GM18511 (cell line): ENCODE data around the gene JOSD1.

Experiments used
- ATAC-seq: cut with Tn5 transposase; IDR thresholded peaks from one replicate; pipeline ENCODE4 v1.9.1; 2021; ENCODE audit warnings: mild to moderate bottlenecking, moderate library complexity; ENCODE audit not compliant: unreplicated experiment

The JOSD1 gene

DNA sequence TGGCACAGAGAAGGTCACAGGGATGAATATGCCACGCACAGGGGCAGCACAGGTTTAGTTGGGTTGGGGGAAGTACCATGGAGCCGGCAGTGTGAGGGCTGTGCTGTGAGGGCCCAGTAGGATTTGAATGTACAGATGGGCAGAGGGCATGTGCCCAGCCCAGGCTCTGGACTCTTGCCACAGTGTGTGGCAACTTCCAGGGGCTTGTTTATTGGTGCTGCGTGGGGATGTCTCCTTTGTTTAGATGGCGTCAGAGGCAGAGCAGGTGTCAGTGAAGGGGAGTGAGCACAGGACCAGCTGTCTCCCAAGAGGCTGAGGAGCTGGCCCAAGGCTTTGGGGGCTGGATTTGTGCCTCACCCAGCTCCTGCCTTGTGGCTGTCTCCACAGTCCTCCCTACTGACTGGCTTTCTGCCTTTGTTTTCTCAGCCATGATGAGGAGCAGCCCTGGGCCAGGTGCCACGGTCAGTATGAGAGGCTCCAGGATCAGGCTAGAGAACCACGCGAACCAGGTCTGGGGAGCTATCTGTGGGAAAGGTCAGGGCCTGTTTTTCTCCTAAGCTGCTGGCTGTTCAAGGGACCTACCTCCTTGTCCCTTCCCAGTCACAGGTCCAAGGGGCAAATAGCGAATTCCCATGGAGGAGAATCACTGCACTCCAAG lies 33.1 kb upstream of the JOSD1 start:
- no peak for ATAC-seq

DNA sequence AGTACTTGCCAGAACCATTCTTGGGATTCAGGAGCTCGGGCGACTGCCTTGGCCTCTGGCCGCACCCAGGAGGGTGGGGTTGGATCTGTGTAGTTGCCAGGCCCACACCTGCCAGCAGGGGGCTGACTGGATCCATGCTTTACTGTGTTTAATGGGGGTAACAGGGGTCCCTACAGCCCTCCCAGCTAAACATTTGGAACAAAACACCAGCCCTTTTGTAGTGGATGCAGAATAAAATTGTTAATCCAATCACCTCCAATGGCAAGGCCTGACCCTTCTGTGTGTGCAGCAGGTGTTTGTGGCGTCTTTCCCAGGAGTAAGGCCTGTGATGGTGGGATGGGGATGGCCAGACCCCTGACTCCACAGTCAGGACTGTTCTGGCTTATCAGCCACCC lies 32.6 kb upstream of the JOSD1 start:
- no peak for ATAC-seq

DNA sequence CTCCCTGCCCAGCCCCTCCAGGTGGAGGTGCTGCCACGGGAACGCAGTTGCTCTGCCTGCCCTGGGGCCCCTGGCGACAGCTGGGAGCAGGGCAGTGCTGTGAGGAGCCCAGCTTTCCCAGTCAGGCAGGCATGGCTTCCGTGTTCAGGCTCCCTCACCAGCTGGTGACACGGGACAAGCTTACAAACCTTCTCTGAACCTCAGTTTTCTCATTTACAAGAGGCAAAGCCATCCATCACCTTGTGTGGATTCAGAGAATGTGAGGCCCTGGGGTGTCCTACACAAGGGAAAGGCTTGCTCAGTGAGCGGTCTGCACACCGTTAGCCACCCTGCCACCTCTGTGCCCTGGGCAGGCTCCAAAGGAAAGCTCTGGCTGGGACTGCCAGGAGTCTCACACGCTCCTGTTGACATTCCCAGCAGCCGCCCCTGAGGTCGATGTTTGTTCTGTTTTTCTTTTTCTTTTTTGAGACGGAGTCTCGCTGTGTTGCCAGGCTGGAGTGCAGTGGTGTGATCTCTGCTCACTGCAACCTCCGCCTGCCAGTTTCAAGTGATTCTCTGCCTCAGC lies 31.6 kb upstream of the JOSD1 start:
- ATAC-seq, result no peak

DNA sequence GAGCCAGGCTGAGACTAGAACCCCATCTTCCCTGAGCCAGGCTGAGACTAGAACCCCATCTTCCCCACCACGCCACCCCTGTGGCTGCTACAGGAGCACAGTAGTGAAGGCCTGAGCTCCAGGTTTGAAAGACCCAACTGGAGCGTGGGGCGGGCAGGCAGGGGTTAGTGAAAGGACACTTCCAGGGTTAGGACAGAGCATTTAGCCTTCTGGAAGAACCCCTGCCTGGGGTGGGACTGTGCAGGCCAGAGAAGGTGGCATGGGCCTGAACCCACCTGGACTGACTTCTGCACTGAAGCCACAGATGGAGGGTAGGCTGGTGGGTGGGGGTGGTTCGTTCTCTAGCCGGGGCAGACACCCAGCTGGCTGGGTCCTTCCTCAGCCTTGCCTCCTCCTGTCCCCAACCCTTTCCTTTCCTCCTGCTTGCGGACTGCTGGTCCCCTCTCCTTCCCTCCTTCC lies 31.0 kb upstream of the JOSD1 start:
- ATAC-seq, result no peak

DNA sequence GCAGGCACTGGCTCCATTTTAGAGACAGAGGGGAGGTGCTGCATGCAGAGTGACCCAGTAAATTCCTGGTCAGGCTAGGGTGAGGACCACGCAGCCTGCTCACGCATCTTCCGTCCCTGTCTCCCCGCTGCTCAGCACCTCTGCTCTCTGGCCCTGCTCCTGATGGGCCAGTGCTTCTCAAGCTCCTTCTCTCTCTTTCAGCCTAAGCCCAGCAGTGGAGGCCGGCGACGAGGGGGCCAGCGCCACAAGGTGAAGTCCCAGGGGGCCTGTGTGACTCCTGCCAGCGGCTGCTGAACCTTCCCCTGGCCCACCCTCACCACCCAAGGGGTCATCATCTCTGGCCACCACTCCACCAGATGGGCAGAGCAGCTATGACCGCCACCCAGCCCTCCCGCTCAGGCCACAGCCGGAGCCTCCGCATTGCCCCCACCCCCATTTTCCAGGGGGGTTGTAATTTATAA lies 29.7 kb upstream of the JOSD1 start:
- ATAC-seq, result no peak

DNA sequence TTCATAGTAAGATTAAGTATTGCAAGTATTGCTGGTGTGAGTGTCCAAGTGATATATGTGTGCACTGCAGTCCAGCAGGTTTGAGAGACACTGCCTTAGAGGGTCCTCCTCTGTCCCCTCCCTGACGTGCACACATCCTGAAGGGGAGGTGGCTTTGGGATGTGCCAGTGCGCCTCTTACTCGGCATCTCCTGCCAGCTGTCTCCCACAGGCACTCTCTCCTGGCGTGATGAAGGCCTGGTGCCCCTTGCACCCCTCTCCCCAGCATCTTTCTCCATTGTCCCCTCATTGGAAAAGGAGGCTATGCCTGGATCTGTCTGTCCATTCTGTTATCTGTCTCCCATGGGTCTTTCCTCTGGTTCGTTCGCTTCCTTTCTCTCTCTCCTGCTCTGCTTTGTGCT lies 29.2 kb upstream of the JOSD1 start:
- ATAC-seq, result no peak

DNA sequence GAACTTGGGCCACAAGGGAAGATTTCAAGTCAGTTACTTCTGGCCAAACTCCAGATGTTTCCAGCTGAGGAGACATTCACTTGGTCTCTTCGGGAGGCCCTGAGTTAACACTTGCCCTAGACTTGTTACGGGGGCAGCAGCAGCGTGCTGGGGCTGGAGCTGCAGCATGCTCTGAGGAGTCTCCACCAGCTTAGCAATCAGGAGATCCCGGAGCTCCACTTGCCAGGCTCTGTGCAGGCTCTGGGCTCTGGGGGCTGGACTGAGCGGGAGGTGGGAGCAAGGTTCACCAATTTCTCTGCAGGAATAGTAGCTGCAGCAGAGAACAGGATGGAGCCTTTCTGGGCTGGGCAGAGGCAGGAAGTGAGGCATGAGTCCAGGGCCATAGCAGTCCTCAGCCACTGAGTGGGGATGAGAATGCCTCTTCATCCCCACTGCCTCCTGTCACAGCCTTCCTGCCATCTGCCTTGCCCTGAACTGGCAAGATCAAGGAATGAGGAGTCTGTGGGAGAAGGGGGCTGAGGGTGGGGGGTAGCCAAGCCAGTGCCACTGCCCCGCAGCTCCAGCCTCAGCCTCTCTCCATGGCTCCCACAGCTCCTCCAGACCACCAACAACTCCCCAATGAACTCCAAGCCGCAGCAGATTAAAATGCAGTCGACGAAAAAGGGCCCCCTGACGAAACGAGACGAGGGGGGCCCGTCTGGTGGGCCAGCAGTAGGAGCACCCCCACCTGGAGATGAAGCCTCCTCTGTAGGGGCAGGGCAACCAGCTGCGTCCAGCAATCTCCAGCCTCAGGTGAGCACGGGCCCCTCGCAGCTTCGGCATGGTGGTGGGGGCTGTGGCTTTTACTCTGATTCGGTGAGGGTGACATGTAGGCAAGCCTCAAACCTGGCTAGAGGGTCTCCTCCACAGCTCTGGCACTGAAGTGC lies 28.4 kb upstream of the JOSD1 start:
- no peak for ATAC-seq

DNA sequence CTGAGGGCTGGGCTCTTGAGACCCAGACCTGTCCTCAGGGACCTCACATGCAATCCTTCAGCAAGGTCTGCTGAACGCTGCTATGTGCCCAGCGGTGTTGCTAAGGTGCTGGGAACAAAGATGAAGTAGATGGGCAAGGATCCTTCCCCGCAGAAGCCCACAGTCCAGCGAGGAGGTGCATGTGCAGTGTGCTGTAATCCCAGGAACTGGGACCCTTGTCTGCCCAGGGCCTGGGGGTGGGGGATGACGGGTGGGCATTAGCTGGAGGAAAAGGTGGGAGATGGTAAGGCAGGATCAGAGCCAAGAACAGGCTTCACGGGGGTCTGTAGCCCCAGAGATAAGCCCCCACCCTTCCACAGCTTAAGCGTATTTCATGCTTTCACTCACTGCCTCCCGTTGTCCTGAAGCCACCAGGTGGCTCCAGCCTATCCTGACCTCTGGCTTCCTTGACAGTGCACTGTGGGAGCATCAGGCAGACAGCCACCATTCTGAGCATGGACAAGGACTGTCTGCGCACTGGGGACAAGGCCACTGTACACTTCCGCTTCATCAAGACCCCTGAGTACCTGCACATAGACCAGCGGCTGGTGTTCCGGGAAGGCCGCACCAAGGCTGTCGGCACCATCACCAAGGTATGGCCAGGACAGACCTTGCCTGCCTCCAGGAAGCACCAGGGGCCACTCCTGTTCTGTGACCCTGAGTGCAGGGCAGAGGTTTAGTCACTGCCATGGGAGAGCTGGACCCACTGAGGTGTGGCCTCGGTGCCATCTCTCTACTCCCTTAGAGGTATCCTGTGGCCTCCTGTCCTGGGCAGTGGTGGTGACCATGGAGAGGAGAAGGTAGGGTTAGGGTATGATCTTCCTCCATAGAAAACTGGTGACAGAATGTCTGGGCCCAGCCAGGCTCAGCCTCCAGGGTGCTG lies 27.0 kb upstream of the JOSD1 start:
- no peak for ATAC-seq

DNA sequence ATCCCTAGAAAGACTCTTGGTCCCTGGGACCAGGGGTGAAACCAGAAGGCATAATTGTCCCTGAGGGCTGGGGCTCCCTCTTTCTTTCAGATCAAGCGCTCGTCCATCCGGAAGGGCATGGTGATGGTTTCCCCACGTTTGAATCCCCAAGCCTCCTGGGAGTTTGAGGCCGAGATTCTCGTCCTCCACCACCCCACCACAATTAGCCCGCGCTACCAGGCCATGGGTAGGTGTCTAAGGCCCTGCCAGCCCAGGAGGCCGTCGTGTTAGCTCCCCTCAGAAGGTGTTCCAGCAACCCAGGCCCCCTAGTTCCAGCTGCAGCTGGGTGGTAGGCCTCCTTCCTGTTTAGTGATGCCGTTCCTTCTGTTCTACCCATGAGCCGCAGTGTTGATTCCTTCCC lies 26.4 kb upstream of the JOSD1 start:
- ATAC-seq, result no peak

DNA sequence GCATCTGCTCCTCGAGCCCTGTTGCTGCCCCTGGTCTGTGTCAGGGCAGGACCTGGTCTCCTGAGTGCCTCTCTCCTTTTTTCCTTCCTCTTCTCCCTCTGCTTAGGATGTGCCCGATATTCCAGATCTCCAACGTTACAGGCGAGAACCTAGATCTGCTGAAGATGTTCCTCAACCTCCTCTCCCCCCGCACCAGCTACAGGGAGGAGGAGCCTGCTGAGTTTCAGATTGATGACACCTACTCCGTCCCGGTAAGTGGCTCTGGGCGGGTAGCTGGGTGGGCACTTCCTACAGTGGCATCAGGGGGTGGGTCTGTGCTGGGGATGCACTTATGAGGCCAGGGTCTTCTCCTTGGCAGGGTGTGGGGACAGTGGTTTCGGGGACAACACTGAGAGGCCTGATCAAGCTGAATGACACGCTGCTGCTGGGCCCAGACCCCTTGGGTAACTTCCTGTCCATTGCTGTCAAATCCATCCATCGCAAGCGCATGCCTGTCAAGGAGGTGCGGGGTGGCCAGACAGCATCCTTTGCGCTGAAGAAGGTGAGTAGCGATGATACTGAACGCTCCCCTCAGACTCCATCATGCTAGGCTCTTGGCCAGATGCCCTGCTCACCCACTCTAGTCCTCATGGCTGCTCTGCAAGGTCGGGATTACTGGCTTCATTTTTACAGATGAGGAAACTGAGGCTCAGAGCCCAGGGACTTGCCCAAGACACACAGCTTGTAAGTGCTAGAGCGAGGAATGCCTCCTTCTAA lies 25.3 kb upstream of the JOSD1 start:
- no peak for ATAC-seq

DNA sequence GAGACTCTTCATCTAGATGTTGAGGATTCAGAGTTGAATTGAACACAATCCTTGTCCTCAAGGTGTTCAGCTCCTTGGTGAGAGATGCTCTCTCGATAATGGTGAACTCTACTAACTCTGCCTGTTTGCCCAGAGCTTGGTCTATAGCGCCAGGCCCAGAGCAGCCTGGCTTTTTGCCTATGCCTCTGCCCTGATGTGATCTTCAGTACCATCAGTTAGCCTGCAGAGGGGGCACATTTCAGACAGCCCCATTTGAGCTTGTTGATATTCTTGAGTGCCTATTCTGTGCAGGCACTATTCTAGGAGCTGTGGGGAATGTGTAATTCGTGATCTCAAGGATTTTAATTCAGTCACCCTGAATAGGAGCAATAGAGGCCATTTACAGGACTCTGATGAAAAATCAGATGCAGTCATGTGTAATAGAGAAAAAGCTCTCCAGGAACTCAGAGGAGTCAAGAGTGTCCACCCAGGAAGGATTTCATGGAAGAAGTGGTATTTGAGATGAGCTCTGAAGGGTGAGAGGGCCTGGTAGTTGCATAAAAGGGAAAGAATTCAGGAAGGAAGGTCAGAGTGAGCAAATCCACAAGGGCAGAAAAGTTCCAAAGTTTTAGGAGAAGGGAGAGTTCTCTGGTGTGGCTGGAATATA lies 24.3 kb upstream of the JOSD1 start:
- ATAC-seq, result no peak

DNA sequence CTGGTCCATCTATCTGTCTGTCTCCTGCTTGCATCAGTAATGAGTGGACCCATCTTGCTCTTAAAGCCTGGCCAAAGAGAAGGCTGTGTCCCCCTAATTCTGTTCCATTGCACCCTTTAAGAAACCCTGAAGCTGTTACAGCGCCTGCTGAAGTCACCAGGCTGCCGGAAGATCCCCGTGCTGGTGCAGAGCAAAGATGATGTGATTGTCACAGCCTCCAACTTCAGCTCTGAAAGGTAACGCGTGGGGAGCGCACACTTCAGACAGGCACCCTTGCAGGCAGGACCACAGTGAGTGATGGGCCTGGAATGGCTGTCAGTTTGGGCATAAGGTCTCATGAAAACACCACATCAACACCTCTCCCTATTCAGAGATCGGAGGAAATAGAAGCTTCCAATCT lies 23.4 kb upstream of the JOSD1 start:
- no peak for ATAC-seq

DNA sequence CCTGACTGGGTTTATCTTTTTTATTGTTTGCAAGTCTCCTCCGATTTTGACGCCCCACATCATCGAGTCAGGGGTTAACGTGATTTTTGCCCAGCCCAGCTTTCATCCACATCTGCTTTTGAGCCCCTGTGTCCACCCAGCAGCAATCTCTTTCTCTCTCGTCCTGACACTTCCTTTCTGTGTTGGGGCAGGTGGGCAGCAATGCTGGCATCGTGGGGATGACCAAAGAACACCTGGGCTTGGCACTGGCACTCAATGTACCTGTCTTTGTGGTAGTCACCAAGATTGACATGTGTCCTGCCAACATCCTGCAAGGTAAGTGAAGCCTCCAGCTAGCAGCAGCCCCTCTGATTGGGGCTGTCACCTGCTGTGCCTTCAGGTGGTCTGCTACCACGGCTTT lies 20.8 kb upstream of the JOSD1 start:
- ATAC-seq, result no peak

DNA sequence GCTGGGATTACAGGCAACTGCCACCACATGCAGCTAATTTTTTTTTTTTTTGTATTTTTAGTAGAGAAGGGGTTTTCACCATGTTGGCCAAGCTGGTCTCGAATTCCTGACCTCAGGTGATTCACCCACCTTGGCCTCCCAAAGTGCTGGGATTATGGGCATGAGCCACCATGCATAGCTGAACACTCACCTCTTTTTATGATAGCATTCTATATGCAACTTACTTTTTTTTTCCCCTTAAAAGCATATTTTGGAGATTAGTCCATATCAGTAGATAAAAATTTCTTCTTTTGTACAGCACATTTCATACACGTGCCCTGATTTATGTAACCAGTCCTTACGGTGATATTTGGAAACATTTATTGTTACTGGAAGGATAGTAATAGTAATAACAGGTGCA lies 19.6 kb upstream of the JOSD1 start:
- ATAC-seq, result no peak

DNA sequence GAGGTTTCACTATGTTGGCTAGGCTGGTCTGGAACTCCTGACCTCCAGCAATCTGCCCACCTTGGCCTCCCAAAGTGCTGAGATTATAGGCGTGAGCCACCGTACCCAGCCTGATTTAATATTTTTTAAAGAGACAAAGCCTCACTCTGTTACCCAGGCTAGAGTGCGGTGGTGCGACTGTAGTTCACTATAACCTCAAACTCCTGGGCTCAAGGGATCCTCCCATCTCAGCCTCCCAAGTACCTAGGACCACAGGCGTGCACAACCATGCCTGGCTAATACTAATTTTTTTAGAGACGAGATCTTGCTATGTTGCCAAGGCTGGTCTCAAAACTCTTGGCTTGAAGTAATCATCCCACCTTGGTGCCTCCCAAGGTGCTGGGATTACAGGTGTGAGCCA lies 18.5 kb upstream of the JOSD1 start:
- ATAC-seq, result no peak

DNA sequence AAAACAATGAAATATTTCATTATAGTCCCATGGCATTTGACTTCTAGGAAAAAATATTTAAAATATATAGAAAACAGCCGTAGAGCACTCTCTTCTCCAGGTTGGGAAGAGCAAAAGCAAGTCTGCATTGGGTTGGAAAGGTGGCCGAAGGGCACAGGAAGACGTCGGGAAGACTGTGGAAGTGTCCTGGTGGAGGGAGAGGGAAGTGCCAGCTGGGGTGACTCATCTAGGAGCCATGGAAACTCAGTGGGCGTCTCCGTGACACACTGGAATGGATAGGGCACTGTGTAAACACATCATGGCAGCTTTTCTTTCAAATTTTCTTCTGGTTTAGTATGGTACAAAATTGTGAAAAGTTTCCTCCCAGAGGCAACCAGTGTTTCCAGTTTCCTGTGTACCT lies 17.7 kb upstream of the JOSD1 start:
- ATAC-seq, result no peak

DNA sequence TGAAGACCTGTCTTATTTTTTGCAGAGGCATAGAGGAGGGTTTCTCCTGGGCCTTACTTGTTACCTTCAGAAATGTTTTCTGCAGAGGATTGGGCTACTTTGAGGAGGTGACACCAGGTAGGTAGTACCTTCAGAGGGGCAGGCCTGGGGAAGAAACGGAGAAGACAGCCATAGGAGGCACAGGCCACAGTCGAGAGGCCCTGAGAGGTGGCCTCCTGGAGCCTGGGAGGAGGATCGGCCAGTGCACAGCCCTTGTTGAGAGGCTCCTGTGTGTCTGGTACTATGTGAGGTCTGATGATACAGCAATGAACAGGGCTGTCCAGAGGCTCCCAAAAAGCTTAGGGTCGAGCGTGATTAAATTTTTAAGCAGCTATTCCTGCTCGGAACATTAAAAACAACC lies 16.5 kb upstream of the JOSD1 start:
- no peak for ATAC-seq

DNA sequence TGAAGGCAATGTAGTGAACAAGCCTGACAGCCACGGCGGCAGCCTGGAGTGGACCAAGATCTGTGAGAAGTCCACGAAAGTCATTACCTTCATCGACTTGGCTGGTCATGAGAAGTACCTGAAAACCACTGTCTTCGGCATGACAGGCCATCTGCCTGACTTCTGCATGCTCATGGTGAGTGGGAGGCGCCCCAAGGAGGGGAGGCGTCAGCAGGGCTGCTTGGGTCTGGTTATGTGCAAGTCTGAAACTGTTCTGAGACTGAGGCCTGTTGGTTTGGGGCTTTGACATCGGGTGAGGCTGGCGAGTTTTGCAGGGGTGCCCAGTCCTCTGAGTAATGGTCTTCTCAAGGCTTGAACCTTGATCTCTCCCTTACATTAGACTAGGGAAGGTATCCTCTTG lies 16.1 kb upstream of the JOSD1 start:
- no peak for ATAC-seq

DNA sequence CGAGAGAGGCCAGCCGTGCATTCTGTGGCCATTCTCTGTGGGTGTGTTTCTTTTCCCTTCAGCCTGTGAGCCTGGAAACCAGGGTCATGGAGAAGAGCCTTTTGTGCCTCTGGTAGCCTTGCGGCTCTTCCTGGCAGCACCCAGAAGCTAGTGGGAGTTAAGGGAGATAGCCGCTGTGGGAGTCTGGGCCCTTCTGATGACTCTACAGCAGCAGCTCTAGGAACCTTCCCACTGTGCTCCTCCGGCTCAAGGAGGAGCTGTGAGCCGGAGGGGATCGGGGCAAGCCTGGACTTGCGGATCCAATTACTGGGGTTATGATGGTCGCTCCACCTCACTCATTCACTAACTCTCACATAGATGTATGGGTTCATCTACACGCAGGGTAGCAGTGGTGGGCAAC lies 15.5 kb upstream of the JOSD1 start:
- no peak for ATAC-seq

DNA sequence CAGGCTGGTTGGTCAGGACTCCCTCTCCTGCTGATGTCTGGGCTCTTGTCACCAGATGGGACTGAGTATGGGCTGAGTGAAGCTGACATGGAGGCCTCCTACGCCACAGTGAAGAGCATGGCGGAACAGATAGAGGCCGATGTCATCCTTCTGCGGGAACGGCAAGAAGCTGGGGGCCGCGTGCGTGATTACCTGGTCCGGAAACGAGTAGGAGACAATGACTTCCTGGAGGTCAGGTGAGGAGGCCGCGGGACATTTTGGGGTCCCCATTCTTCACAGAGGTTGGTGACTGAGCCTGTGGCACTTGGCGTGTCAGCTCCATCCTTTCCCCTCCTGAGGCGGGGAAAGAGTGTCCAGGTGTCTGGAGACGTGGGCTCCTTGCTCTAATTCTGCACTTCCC lies 15.1 kb upstream of the JOSD1 start:
- ATAC-seq, result no peak
